IMR-90 (cell line): ENCODE data around the gene DIP2C.

Source experiments
- BHLHE40 ChIP-seq: fragments of 150-350 bp; IDR thresholded peaks from 2 replicates; pipeline ENCODE4 v1.6.1; 2016; ENCODE audit warnings: mild to moderate bottlenecking, low read depth, low read length
- CEBPB ChIP-seq: IDR thresholded peaks from 2 replicates; pipeline ENCODE4 v1.6.1; 2012; ENCODE audit warnings: low read depth, low read length, improper control_type of control experiment
- CTCF ChIP-seq: conservative IDR thresholded peaks from 2 replicates; pipeline ENCODE4 v1.5.1; 2012; ENCODE audit warnings: mild to moderate bottlenecking, low read depth, low read length, improper control_type of control experiment
- FOS ChIP-seq: fragments of 150-350 bp; IDR thresholded peaks from 2 replicates; pipeline ENCODE4 v1.6.1; 2016; ENCODE audit warnings: low read depth, low read length
- MAZ ChIP-seq: IDR thresholded peaks from 2 replicates; pipeline ENCODE4 v1.6.1; 2012; ENCODE audit warnings: low read depth, mild to moderate bottlenecking, low read length, improper control_type of control experiment, moderate library complexity, borderline replicate concordance
- MXI1 ChIP-seq: IDR thresholded peaks from 2 replicates; pipeline ENCODE4 v1.6.1; 2012; ENCODE audit warnings: low read depth, mild to moderate bottlenecking, low read length, moderate library complexity, borderline replicate concordance
- NFE2L2 ChIP-seq: fragments of 150-350 bp; IDR thresholded peaks from 2 replicates; pipeline ENCODE4 v1.6.1; 2016; ENCODE audit warnings: low read depth, mild to moderate bottlenecking, low read length
- POLR2A ChIP-seq: IDR thresholded peaks from 2 replicates; pipeline ENCODE4 v1.6.1; 2012; ENCODE audit warnings: mild to moderate bottlenecking, low read depth, low read length
- RAD21 ChIP-seq: IDR thresholded peaks from 2 replicates; pipeline ENCODE4 v1.6.1; 2012; ENCODE audit warnings: low read length, improper control_type of control experiment
- RCOR1 ChIP-seq: IDR thresholded peaks from 2 replicates; pipeline ENCODE4 v1.6.1; 2012; ENCODE audit warnings: mild to moderate bottlenecking, low read length, improper control_type of control experiment; ENCODE audit not compliant: insufficient replicate concordance
- RFX5 ChIP-seq: IDR thresholded peaks from 2 replicates; pipeline ENCODE4 v1.8.0; 2012; ENCODE audit warnings: low read depth, mild to moderate bottlenecking, low read length, moderate library complexity
- SMC3 ChIP-seq: fragments of 150-350 bp; IDR thresholded peaks from 2 replicates; pipeline ENCODE4 v1.6.1; 2016; ENCODE audit warnings: low read depth, mild to moderate bottlenecking, antibody characterized with exemption, low read length, moderate library complexity
- TF ChIP-seq, protein P1 (sequence below): fragments of 150-350 bp; IDR thresholded peaks from 2 replicates; pipeline ENCODE4 v1.6.1; 2017; ENCODE audit warnings: mild to moderate bottlenecking, antibody characterized with exemption, low read length, low read depth
- TF ChIP-seq, protein P2 (sequence below): fragments of 150-350 bp; IDR thresholded peaks from 2 replicates; pipeline ENCODE4 v1.6.1; 2016; ENCODE audit warnings: low read depth, mild to moderate bottlenecking, low read length, moderate library complexity, borderline replicate concordance

DNA sequence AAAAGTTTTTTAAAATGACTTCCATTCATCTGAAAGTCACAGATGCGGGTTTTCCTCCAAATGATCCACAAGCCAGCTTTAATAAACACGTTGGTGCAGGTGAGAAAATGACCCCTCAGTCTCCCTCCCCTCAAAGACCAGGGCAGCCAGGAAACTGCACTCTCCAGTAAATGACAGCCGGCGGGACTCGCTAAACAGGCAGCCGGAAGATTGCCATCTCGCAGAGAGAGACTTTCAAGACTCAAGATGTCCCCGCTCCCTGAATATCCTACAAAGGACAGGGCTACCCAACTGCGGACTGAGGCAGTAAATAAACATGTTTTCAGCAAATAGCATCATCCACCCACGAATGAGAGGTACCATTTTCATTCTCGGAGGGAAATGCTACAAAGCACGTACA lies 116.8 kb downstream of the DIP2C start:
- TF ChIP-seq, protein P1, sequence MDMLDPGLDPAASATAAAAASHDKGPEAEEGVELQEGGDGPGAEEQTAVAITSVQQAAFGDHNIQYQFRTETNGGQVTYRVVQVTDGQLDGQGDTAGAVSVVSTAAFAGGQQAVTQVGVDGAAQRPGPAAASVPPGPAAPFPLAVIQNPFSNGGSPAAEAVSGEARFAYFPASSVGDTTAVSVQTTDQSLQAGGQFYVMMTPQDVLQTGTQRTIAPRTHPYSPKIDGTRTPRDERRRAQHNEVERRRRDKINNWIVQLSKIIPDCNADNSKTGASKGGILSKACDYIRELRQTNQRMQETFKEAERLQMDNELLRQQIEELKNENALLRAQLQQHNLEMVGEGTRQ = no peak
- TF ChIP-seq NFE2L2 (no peak), CEBPB (no peak), CTCF (no peak), MAZ (no peak), MXI1 (no peak), RFX5 (no peak), BHLHE40 (no peak), POLR2A (no peak), RCOR1 (no peak), RAD21 (no peak), FOS (no peak), SMC3 (no peak)
- TF ChIP-seq, protein P2, sequence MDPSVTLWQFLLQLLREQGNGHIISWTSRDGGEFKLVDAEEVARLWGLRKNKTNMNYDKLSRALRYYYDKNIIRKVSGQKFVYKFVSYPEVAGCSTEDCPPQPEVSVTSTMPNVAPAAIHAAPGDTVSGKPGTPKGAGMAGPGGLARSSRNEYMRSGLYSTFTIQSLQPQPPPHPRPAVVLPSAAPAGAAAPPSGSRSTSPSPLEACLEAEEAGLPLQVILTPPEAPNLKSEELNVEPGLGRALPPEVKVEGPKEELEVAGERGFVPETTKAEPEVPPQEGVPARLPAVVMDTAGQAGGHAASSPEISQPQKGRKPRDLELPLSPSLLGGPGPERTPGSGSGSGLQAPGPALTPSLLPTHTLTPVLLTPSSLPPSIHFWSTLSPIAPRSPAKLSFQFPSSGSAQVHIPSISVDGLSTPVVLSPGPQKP = no peak
